B cell (primary cell): ENCODE data around the gene IL3RA.

Experiments
- CTCF ChIP-seq: fragments of 200-600 bp; IDR thresholded peaks from one replicate; pipeline ENCODE4 v1.8.0; 2022; ENCODE audit warnings: antibody characterized with exemption, mild to moderate bottlenecking
- EZH2 ChIP-seq: IDR thresholded peaks from 2 replicates; pipeline ENCODE4 v1.6.1; 2012; ENCODE audit warnings: borderline replicate concordance, low read depth, mild to moderate bottlenecking, moderate library complexity, low read length; ENCODE audit not compliant: insufficient read depth, poor library complexity, severe bottlenecking

- no peak for TF ChIP-seq CTCF
- TF ChIP-seq EZH2: no peak
Measured at GRCh38 chrX:1418901-1419544, 82.4 kb downstream of the IL3RA start.
